GM12878 (cell line): ENCODE results near the gene BCKDHA. TPM values are rescaled to one million over a fixed set of nuclear protein-coding genes. Genes with fewer than 3 reads are reported as not detected.

ENCODE experiments used
- ATAC-seq: fragments of 200-7000 bp; cut with Tn5 transposase; 3 replicates; pipeline ENCODE4 v1.9.1; 2020; ENCODE audit warnings: mild to moderate bottlenecking, moderate library complexity
- BruUV-seq: library from RNA; stranded (reverse); fragments of 400-500 nt; replicated peaks from 2 replicates; lab custom pipeline; 2021; lab: Mats Ljungman, UMichigan
- CTCF ChIA-PET: fragments of 300-600 bp; sonication (Branson Sonifier 250); formaldehyde crosslinking; extraction: SDS; loops from one replicate; lab custom pipeline; 2021; ENCODE audit warnings: inconsistent platforms; lab: Yijun Ruan, JAX
- POLR2A ChIA-PET: fragments of 350-600 bp; formaldehyde crosslinking; extraction: SDS; loops from one replicate; lab custom pipeline; 2021; ENCODE audit warnings: inconsistent platforms; lab: Charles Lee
- RAD21 ChIA-PET: fragments of 300-600 bp; sonication (Branson Sonifier 250); formaldehyde crosslinking; loops from one replicate; lab custom pipeline; 2023; ENCODE audit warnings: antibody characterized with exemption; ENCODE audit not compliant: unreplicated experiment; lab: Charles Lee
- SMC1A ChIA-PET: fragments of 300-600 bp; sonication (Branson Sonifier 250); formaldehyde crosslinking; loops from one replicate; lab custom pipeline; 2023; ENCODE audit not compliant: unreplicated experiment, uncharacterized antibody; lab: Charles Lee
- DNase-seq: peaks from one replicate; pipeline ENCODE4 v3.0.0-alpha.2; 2011; ENCODE audit warnings: low read depth, low spot score
- FAIRE-seq: peaks from 3 replicates; lab custom pipeline; 2011; peaks lifted over from hg19 to GRCh38; lab: Jason Lieb, UNC
- H2AFZ ChIP-seq: 2 replicates; pipeline ENCODE4 v1.6.0; 2011; ENCODE audit warnings: low read depth, low read length, control low read depth; ENCODE audit not compliant: control insufficient read depth
- H3K27ac ChIP-seq: 2 replicates; pipeline ENCODE4 v1.5.1; 2011; ENCODE audit warnings: control low read depth; ENCODE audit not compliant: control insufficient read depth, insufficient read depth
- H3K27me3 ChIP-seq, 2 experiments: replicated peaks in 1 of 2; 2 replicates each; pipeline versions ENCODE4 v1.6.0 to v1.6.1; 2011; ENCODE audit warnings: low read length in 1 of 2; ENCODE audit not compliant: control insufficient read depth in 2 of 2, insufficient read depth in 2 of 2
- H3K36me3 ChIP-seq, 2 experiments: 2 replicates each; pipeline ENCODE4 v1.5.1; 2011; ENCODE audit warnings: low read length in 1 of 2; ENCODE audit not compliant: control insufficient read depth in 2 of 2, insufficient read depth in 2 of 2
- H3K4me1 ChIP-seq: 2 replicates; pipeline ENCODE4 v1.6.1; 2011; ENCODE audit warnings: mild to moderate bottlenecking, low read length, moderate library complexity, mixed read lengths; ENCODE audit not compliant: control insufficient read depth, insufficient read depth
- H3K4me2 ChIP-seq: 2 replicates; pipeline ENCODE4 v1.6.0; 2011; ENCODE audit warnings: control low read depth; ENCODE audit not compliant: control insufficient read depth, insufficient read depth
- H3K4me3 ChIP-seq: fragments of 200-600 bp; sonication (generic); 2 replicates; pipeline ENCODE4 v1.5.1; 2016
- H3K79me2 ChIP-seq: 2 replicates; pipeline ENCODE4 v1.6.0; 2011; ENCODE audit warnings: low read length; ENCODE audit not compliant: control insufficient read depth, insufficient read depth
- H3K9ac ChIP-seq: 2 replicates; pipeline ENCODE4 v1.8.0; 2011; ENCODE audit warnings: low read length, control low read depth, mixed read lengths; ENCODE audit not compliant: control insufficient read depth, insufficient read depth
- H3K9me3 ChIP-seq: replicated peaks from 3 replicates; pipeline ENCODE4 v1.5.1; 2011; ENCODE audit warnings: mild to moderate bottlenecking, low read length; ENCODE audit not compliant: control insufficient read depth, insufficient read depth
- H4K20me1 ChIP-seq: 2 replicates; pipeline ENCODE4 v1.6.0; 2011; ENCODE audit not compliant: control insufficient read depth, insufficient read depth
- BCL11A ChIP-seq: IDR thresholded peaks from 2 replicates; pipeline ENCODE4 v1.6.1; 2011; ENCODE audit warnings: low read depth, low read length
- MTA3 ChIP-seq: IDR thresholded peaks from 2 replicates; pipeline ENCODE4 v1.6.1; 2012; ENCODE audit warnings: low read length, inconsistent platforms, borderline replicate concordance
- POLR2AphosphoS2 ChIP-seq: IDR thresholded peaks from 2 replicates; pipeline ENCODE4 v1.6.1; 2011; ENCODE audit warnings: low read depth, mild to moderate bottlenecking, low read length, improper control_type of control experiment, moderate library complexity
- RAD21 ChIP-seq: IDR thresholded peaks from 2 replicates; pipeline ENCODE4 v1.6.1; 2011; ENCODE audit warnings: mild to moderate bottlenecking, low read depth, low read length, moderate library complexity; ENCODE audit not compliant: insufficient read depth
- SIX5 ChIP-seq: IDR thresholded peaks from 2 replicates; pipeline ENCODE4 v1.6.1; 2011; ENCODE audit warnings: mild to moderate bottlenecking, low read depth, low read length, moderate library complexity; ENCODE audit not compliant: severe bottlenecking
- WGBS: methylation state at CpG from one replicate; pipeline ENCODE4 v1.1.6; 2016; ENCODE audit warnings: low lambda C conversion rate; ENCODE audit not compliant: insufficient replicate concordance, insufficient coverage; ENCODE audit errors: missing lambda C conversion rate; 5-methylcytosine and 5-hydroxymethylcytosine counted together
- in situ Hi-C: fragments of 300-500 bp; cut with MboI; formaldehyde crosslinking; loops from 9 replicates; pipeline ENCODE4 v1.14.3; 2018; ENCODE audit warnings: mixed read lengths
- intact Hi-C: fragments of 100-400 bp; cut with micrococcal nuclease; formaldehyde crosslinking; loops from one replicate; pipeline ENCODE4 v1.14.2; 2022; ENCODE audit not compliant: unreplicated experiment
- polyA plus RNA-seq, 11 experiments: library from polyadenylated mRNA; depleted of rRNA in 4 of 11; unstranded in 6 of 11; stranded (reverse) in 5 of 11; fragments of >200 nt; fragmentation: Nextera tagmentation in 4 of 11; fragmentation: Illumina TruSeq in 1 of 11; extraction: Ambion mirVana in 4 of 11; extraction: Trizol in 1 of 11; gene quantifications; 1 replicate in 1 of 11; 2 replicates in 10 of 11; pipeline versions ENCODE4 v1.2.1 to v1.2.3, GENCODE V29; 2011 to 2016; ENCODE audit warnings: inconsistent platforms in 2 of 11, missing spikeins in 2 of 11, low read depth in 1 of 11
- total RNA-seq, 4 experiments: library from RNA; depleted of rRNA in 3 of 4; stranded (reverse); fragments of >200 nt in 3 of 4; fragmentation: Illumina TruSeq in 1 of 4; extraction: Trizol in 1 of 4; gene quantifications; 2 replicates each; pipeline versions ENCODE4 v1.2.1 to v1.2.3, GENCODE V29; 2013 to 2021
- TF ChIP-seq, protein P1 (sequence below): IDR thresholded peaks from 2 replicates; pipeline ENCODE4 v1.6.1; 2012; ENCODE audit warnings: low read depth, low read length, improper control_type of control experiment

BCKDHA gene
- total and polyA plus RNA-seq, 10 of the 15 experiments (the other 5 are each of a cell fraction or from before 2014, with no cell fraction given), result 9.9 to 107 (median 46.4) TPM

DNA sequence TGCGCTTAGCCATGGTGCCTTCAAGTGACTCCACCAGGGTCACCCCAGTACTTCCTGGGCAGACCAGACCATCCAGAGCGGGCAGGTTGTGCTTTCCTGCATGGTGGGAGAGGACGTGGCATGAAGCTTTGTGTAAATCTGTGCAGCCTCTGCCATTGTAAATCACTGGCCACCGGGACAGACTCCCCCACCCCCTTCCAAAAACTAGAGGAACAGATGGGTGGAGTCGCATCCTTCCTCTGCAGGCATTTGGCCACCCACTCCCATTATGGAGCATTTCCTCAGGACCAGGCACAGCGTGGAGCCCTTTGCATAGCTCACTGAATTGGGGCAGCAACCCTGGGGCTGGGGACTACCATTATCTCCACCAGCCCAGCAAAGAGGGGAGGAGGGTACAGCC lies 8.2 kb downstream of the BCKDHA start:
- H3K4me3 ChIP-seq, result no peak overlapping the region
- no peak overlapping the region for H3K27ac ChIP-seq
- 79% methylated on average over 6 of the region's 6 CpGs for WGBS
- H3K9ac ChIP-seq, result no peak overlapping the region
- ChIA-PET CTCF (no interaction called here), RAD21 (no interaction called here), POLR2A (no interaction called here), SMC1A (no interaction called here)
- H4K20me1 ChIP-seq, result no peaks in the 10 kb centered on the region
- H2AFZ ChIP-seq, result no peak overlapping the region
- in situ Hi-C loops (no loop called here), intact Hi-C loops (no loop called here)
- H3K4me1 ChIP-seq, result peaks cover 18% of the 10 kb centered on the region
- H3K27me3 ChIP-seq, result no peaks in the 10 kb centered on the region
- H3K36me3 ChIP-seq, result no peaks in the 10 kb centered on the region; a peak in 2 of 4 replicates
- no peak overlapping the region for H3K4me2 ChIP-seq
- FAIRE-seq (no peak), ATAC-seq (no peak), DNase-seq (no peak)
- BruUV-seq, result no TSS peak
- TF ChIP-seq BCL11A, result no peak
- H3K9me3 ChIP-seq, result no peaks in the 10 kb centered on the region
- peaks cover 5% of the 10 kb centered on the region for H3K79me2 ChIP-seq

- Histone ChIP-seq H3K4me2 (no peak overlapping the region), H3K27me3 (no peaks in the 10 kb centered on the region)
- CTCF ChIA-PET, result interaction anchor here (0.7 to 1.4 kb wide), 3 partner anchors 14 to 42 kb away, joined by 3 to 6 read pairs (median 4); no protein-coding TSS in a partner anchor
These were observed 9.7 kb downstream of the BCKDHA start for GRCh38 chr19:41407271-41407670.

More at GRCh38 chr19:41407271-41407670, 9.7 kb downstream of the BCKDHA start:
- ChIA-PET RAD21 (no interaction called here), POLR2A (interaction anchor here (1.4 kb wide), 1 partner anchor 21 kb away, joined by 4 read pairs; no protein-coding TSS in a partner anchor), SMC1A (interaction anchor here (1.9 kb wide), 2 partner anchors 9 to 41 kb away, joined by 5 to 6 read pairs; no protein-coding TSS in a partner anchor)
- ATAC-seq, result no peak; the same call in 2 of the 3 replicates
- in situ Hi-C loops (no loop called here), intact Hi-C loops (no loop called here)
- no peak for FAIRE-seq
- Histone ChIP-seq H3K4me3 (no peak overlapping the region), H3K9me3 (no peaks in the 10 kb centered on the region), H3K4me1 (peaks cover 18% of the 10 kb centered on the region), H4K20me1 (no peaks in the 10 kb centered on the region), H3K36me3 (peaks cover 0 to 3% of the 10 kb centered on the region in 2 experiments; a peak in 3 of 4 replicates), H2AFZ (no peak overlapping the region), H3K27ac (no peak overlapping the region), H3K9ac (no peak overlapping the region), H3K79me2 (peaks cover 5% of the 10 kb centered on the region)
- TF ChIP-seq MTA3 (no peak), RAD21 (no peak), SIX5 (no peak), POLR2AphosphoS2 (no peak)
- TF ChIP-seq, protein P1, sequence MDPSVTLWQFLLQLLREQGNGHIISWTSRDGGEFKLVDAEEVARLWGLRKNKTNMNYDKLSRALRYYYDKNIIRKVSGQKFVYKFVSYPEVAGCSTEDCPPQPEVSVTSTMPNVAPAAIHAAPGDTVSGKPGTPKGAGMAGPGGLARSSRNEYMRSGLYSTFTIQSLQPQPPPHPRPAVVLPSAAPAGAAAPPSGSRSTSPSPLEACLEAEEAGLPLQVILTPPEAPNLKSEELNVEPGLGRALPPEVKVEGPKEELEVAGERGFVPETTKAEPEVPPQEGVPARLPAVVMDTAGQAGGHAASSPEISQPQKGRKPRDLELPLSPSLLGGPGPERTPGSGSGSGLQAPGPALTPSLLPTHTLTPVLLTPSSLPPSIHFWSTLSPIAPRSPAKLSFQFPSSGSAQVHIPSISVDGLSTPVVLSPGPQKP, result no peak
- no peak for DNase-seq
- no TSS peak for BruUV-seq
- WGBS, result 95% methylated on average over 4 of the region's 4 CpGs
